22Rv1 (cell line): ENCODE data around the gene MYO18B.

Source experiments
- CTCF ChIP-seq: fragments of 450-650 bp; IDR thresholded peaks from 2 replicates; pipeline ENCODE4 v1.5.1; 2017; ENCODE audit warnings: mild to moderate bottlenecking
- ZFX ChIP-seq: fragments of 450-650 bp; IDR thresholded peaks from 2 replicates; pipeline ENCODE4 v1.6.1; 2017; ENCODE audit warnings: antibody characterized with exemption, borderline replicate concordance

DNA sequence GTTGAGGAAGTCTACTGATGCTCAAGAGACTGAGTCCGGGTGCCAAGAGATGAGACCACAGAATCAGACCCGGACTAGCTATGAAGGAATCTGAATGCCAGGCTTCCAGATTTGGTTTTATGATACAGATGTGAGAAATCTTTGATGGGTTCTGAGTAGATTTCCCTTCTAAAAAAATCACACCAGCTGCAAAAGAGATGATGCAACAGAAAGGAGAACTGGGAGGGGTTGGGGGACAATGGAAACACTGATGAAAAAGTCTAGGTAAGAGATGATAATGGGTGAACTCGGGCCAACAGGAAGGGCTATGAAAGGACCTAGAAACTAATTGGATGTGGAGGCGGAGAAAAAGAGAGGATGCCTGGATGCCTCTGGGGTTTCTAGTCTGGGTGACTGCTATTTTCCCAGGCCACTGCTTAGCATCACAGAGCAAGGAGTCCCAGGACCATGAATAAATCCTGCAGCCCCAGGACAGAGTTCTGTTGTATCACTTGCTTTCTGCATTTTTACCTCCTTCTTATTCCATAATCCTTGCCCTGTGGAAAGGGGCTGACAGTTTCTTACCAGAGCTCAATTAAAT lies 311.8 kb downstream of the MYO18B start:
- TF ChIP-seq CTCF: no peak
- TF ChIP-seq ZFX: no peak
